NT2/D1 (cell line): ENCODE results near the gene EIF3D.

Source experiments
- DNase-seq: peaks from one replicate; pipeline ENCODE4 v3.0.0-alpha.2; 2011; ENCODE audit warnings: low read depth, low spot score
- H3K27me3 ChIP-seq: 2 replicates; pipeline ENCODE4 v1.6.0; 2011; ENCODE audit warnings: mild to moderate bottlenecking; ENCODE audit not compliant: insufficient read length, insufficient read depth
- H3K36me3 ChIP-seq: 2 replicates; pipeline ENCODE4 v1.6.1; 2011; ENCODE audit warnings: mild to moderate bottlenecking, low read length, mixed read lengths; ENCODE audit not compliant: insufficient read depth, insufficient read length
- H3K4me1 ChIP-seq: 2 replicates; pipeline ENCODE4 v1.5.1; 2011; ENCODE audit not compliant: insufficient read depth, insufficient read length
- H3K4me3 ChIP-seq: 2 replicates; pipeline ENCODE4 v1.5.1; 2011; ENCODE audit warnings: low read depth; ENCODE audit not compliant: insufficient read length
- H3K9ac ChIP-seq: 2 replicates; pipeline ENCODE4 v1.6.0; 2011; ENCODE audit warnings: low read depth; ENCODE audit not compliant: insufficient read length
- H3K9me3 ChIP-seq: 2 replicates; pipeline ENCODE4 v1.5.1; 2011; ENCODE audit warnings: mild to moderate bottlenecking, low read length; ENCODE audit not compliant: insufficient read depth
- SUZ12 ChIP-seq: IDR thresholded peaks from 2 replicates; pipeline ENCODE4 v1.6.1; 2011; ENCODE audit not compliant: insufficient read length, insufficient read depth; ENCODE audit errors: extremely low read depth
- YY1 ChIP-seq: IDR thresholded peaks from 2 replicates; pipeline ENCODE4 v1.6.1; 2011; ENCODE audit not compliant: insufficient read length, insufficient read depth
- ZNF274 ChIP-seq: IDR thresholded peaks from 2 replicates; pipeline ENCODE4 v1.6.1; 2011; ENCODE audit warnings: mild to moderate bottlenecking, low read depth, low read length

EIF3D gene

GRCh38 chr22:36549033-36549432 lies 20.1 kb upstream of the EIF3D start:
- Histone ChIP-seq H3K4me1 (peaks cover 7% of the 10 kb centered on the region), H3K9ac (peak overlapping the region; percentile 61), H3K36me3 (no peaks in the 10 kb centered on the region), H3K4me3 (no peak overlapping the region), H3K9me3 (no peaks in the 10 kb centered on the region), H3K27me3 (no peaks in the 10 kb centered on the region)
- DNase-seq: no peak
- TF ChIP-seq ZNF274 (no peak), YY1 (no peak), SUZ12 (no peak)

GRCh38 chr22:36548606-36549005 lies 19.6 kb upstream of the EIF3D start:
- no peak for DNase-seq
- H3K4me3 ChIP-seq: no peak overlapping the region
- peaks cover 7% of the 10 kb centered on the region for H3K4me1 ChIP-seq
- H3K9ac ChIP-seq: peak overlapping the region; percentile 61
- no peaks in the 10 kb centered on the region for H3K27me3 ChIP-seq
- no peaks in the 10 kb centered on the region for H3K9me3 ChIP-seq
- H3K36me3 ChIP-seq: no peaks in the 10 kb centered on the region
- TF ChIP-seq ZNF274: no peak
- no peak for TF ChIP-seq YY1
- no peak for TF ChIP-seq SUZ12

- no peak for DNase-seq
- H3K9me3 ChIP-seq: no peaks in the 10 kb centered on the region
- TF ChIP-seq YY1: no peak
- TF ChIP-seq SUZ12: no peak
- peaks cover 7% of the 10 kb centered on the region for H3K4me1 ChIP-seq
- no peaks in the 10 kb centered on the region for H3K27me3 ChIP-seq
- no peak overlapping the region for H3K9ac ChIP-seq
- H3K4me3 ChIP-seq: no peak overlapping the region
- no peaks in the 10 kb centered on the region for H3K36me3 ChIP-seq
These were observed 18.0 kb upstream of the EIF3D start for GRCh38 chr22:36546932-36547331.

GRCh38 chr22:36546092-36546804 lies 17.3 kb upstream of the EIF3D start:
- DNase-seq: peak; percentile 42

GRCh38 chr22:36544107-36544620 lies 15.2 kb upstream of the EIF3D start:
- no peak for DNase-seq
- TF ChIP-seq ZNF274 (no peak), SUZ12 (no peak), YY1 (no peak)
- no peak overlapping the region for H3K4me3 ChIP-seq
- no peaks in the 10 kb centered on the region for H3K9me3 ChIP-seq
- H3K27me3 ChIP-seq: no peaks in the 10 kb centered on the region
- no peak overlapping the region for H3K9ac ChIP-seq
- H3K4me1 ChIP-seq: peaks cover 7% of the 10 kb centered on the region
- no peaks in the 10 kb centered on the region for H3K36me3 ChIP-seq

More at GRCh38 chr22:36546092-36546804, 17.3 kb upstream of the EIF3D start:
- Histone ChIP-seq H3K27me3 (no peaks in the 10 kb centered on the region), H3K9ac (no peak overlapping the region), H3K4me1 (peaks cover 7% of the 10 kb centered on the region), H3K4me3 (no peak overlapping the region), H3K36me3 (no peaks in the 10 kb centered on the region), H3K9me3 (no peaks in the 10 kb centered on the region)
- TF ChIP-seq SUZ12 (no peak), YY1 (no peak), ZNF274 (no peak)

GRCh38 chr22:36541831-36542411 lies 13.0 kb upstream of the EIF3D start:
- Histone ChIP-seq H3K27me3 (no peaks in the 10 kb centered on the region), H3K4me3 (no peak overlapping the region), H3K36me3 (no peaks in the 10 kb centered on the region), H3K4me1 (no peaks in the 10 kb centered on the region), H3K9ac (no peak overlapping the region), H3K9me3 (no peaks in the 10 kb centered on the region)
- no peak for DNase-seq
- no peak for TF ChIP-seq SUZ12
- TF ChIP-seq ZNF274: no peak
- TF ChIP-seq YY1: no peak

GRCh38 chr22:36540867-36541642 lies 12.1 kb upstream of the EIF3D start:
- no peak for DNase-seq
- no peaks in the 10 kb centered on the region for H3K36me3 ChIP-seq
- H3K9ac ChIP-seq: no peak overlapping the region
- no peak overlapping the region for H3K4me3 ChIP-seq
- peaks cover 5% of the 10 kb centered on the region for H3K4me1 ChIP-seq
- no peaks in the 10 kb centered on the region for H3K27me3 ChIP-seq
- no peaks in the 10 kb centered on the region for H3K9me3 ChIP-seq
- TF ChIP-seq ZNF274 (no peak), SUZ12 (no peak), YY1 (no peak)
